ENCODE data around the gene SCART1. TPM values are rescaled to one million over a fixed set of nuclear protein-coding genes. Genes with fewer than 3 reads are reported as not detected.

SCART1 gene
- total and polyA plus RNA-seq, 2 donors (not counting 3 experiments of a cell fraction or from before 2014, with no cell fraction given): 0.90 to 1.0 TPM

GRCh38 chr10:133456041-133456951 is 2.6 kb downstream of the SCART1 start:
- BruUV-seq (replicated peaks): no TSS peak
- no peak overlapping the region for H3K27ac ChIP-seq (ENCODE audit: insufficient read depth, low read depth, low read length)
- dilution Hi-C loops (cut with MboI; ENCODE audit: extremely low pct_ligation_motif_present, low sequenced_read_pairs): no loop called here

GRCh38 chr10:133457100-133457841 is 3.5 kb downstream of the SCART1 start:
- ChIA-PET POLR2A (no interaction called here), CTCF (interaction anchor here (1.1 kb wide), 1 partner anchor 19 kb away, joined by 3 read pairs; no protein-coding TSS in a partner anchor)
- Histone ChIP-seq H4K20me1 (replicated peaks; ENCODE audit: control insufficient read depth, extremely low read depth, insufficient read depth, low read length) (no peaks in the 10 kb centered on the region), H3K9me1 (replicated peaks; ENCODE audit: control insufficient read depth, extremely low read depth, insufficient read depth, low read length) (no peaks in the 10 kb centered on the region), H2AFZ (ENCODE audit: low read depth, low read length) (no peak overlapping the region), H3K79me2 (ENCODE audit: control insufficient read depth, insufficient read depth, low read length) (no peaks in the 10 kb centered on the region), H3K4me3 (replicated peaks in 1 of 3; ENCODE audit: insufficient read depth in 1 of 3, low read depth in 1 of 3, low read length in 3 of 3) (no peak overlapping the region), H3K9ac (replicated peaks; ENCODE audit: extremely low read depth, insufficient read depth, low read length) (no peak overlapping the region), H3K9me3 (replicated peaks; ENCODE audit: control insufficient read depth, insufficient read depth, low read length) (no peaks in the 10 kb centered on the region), H3K4me2 (ENCODE audit: insufficient read depth, low read length) (no peak overlapping the region), H3K27me3 (ENCODE audit: control insufficient read depth in 2 of 2, insufficient read depth in 2 of 2, low read length in 2 of 2) (no peaks in the 10 kb centered on the region), H3K36me3 (ENCODE audit: control insufficient read depth in 2 of 2, extremely low read depth in 1 of 2, insufficient read depth in 2 of 2, low read length in 2 of 2) (no peaks in the 10 kb centered on the region), H3K27ac (ENCODE audit: insufficient read depth, low read depth, low read length) (no peak overlapping the region), H3K4me1 (ENCODE audit: control insufficient read depth, extremely low read depth, insufficient read depth, low read length) (no peaks in the 10 kb centered on the region)
- intact Hi-C loops (cut with micrococcal nuclease) (no loop called here), dilution Hi-C loops (cut with MboI; ENCODE audit: extremely low pct_ligation_motif_present, low sequenced_read_pairs) (no loop called here)
- no peak for DNase-seq (ENCODE audit: low read depth, low spot score)
- FAIRE-seq: no peak
- TF ChIP-seq GATA2 (IDR thresholded peaks at IDR 0.05; ENCODE audit: insufficient read depth, insufficient read length, low read depth, low read length): no peak
- TF ChIP-seq FOS (IDR thresholded peaks at IDR 0.05; ENCODE audit: borderline replicate concordance, insufficient read depth, low read length): no peak
- TF ChIP-seq CTCF (IDR thresholded peaks at IDR 0.05; ENCODE audit: extremely low read depth in 1 of 2, insufficient read depth in 1 of 2, low read depth in 1 of 2, low read length in 2 of 2): no peak
- TF ChIP-seq MYC (IDR thresholded peaks at IDR 0.05; ENCODE audit: low read depth, low read length): no peak
- no peak for TF ChIP-seq POLR2AphosphoS5 (IDR thresholded peaks at IDR 0.05; ENCODE audit: insufficient read depth, low read depth, low read length)
- no peak for TF ChIP-seq JUN (IDR thresholded peaks at IDR 0.05; ENCODE audit: borderline replicate concordance, insufficient read depth, insufficient read length, low read depth)
- TF ChIP-seq EZH2 (IDR thresholded peaks at IDR 0.05; ENCODE audit: borderline replicate concordance, low read depth, low read length, severe bottlenecking): no peak
- no peak for TF ChIP-seq MAX (IDR thresholded peaks at IDR 0.05; ENCODE audit: insufficient read depth, insufficient read length)
- no peak for TF ChIP-seq POLR2A (IDR thresholded peaks at IDR 0.05; ENCODE audit: low read depth, low read length)
- no TSS peak for BruUV-seq (replicated peaks)

More at GRCh38 chr10:133456041-133456951, 2.6 kb downstream of the SCART1 start:
- Histone ChIP-seq H3K36me3 (ENCODE audit: control insufficient read depth in 2 of 2, extremely low read depth in 1 of 2, insufficient read depth in 2 of 2, low read length in 2 of 2) (no peaks in the 10 kb centered on the region), H3K79me2 (ENCODE audit: control insufficient read depth, insufficient read depth, low read length) (no peaks in the 10 kb centered on the region), H2AFZ (ENCODE audit: low read depth, low read length) (no peak overlapping the region), H3K4me3 (replicated peaks in 1 of 3; ENCODE audit: insufficient read depth in 1 of 3, low read depth in 1 of 3, low read length in 3 of 3) (no peak overlapping the region), H3K9me1 (replicated peaks; ENCODE audit: control insufficient read depth, extremely low read depth, insufficient read depth, low read length) (no peaks in the 10 kb centered on the region), H3K4me2 (ENCODE audit: insufficient read depth, low read length) (no peak overlapping the region), H4K20me1 (replicated peaks; ENCODE audit: control insufficient read depth, extremely low read depth, insufficient read depth, low read length) (no peaks in the 10 kb centered on the region), H3K9me3 (replicated peaks; ENCODE audit: control insufficient read depth, insufficient read depth, low read length) (no peaks in the 10 kb centered on the region), H3K27me3 (ENCODE audit: control insufficient read depth in 2 of 2, insufficient read depth in 2 of 2, low read length in 2 of 2) (no peaks in the 10 kb centered on the region), H3K9ac (replicated peaks; ENCODE audit: extremely low read depth, insufficient read depth, low read length) (no peak overlapping the region), H3K4me1 (ENCODE audit: control insufficient read depth, extremely low read depth, insufficient read depth, low read length) (no peaks in the 10 kb centered on the region)
- DNase-seq (ENCODE audit: low read depth, low spot score) (no peak), FAIRE-seq (no peak)
- ChIA-PET CTCF (interaction anchor here (1.1 kb wide), 1 partner anchor 18 kb away, joined by 3 read pairs; no protein-coding TSS in a partner anchor), POLR2A (no interaction called here)
- TF ChIP-seq POLR2AphosphoS5 (IDR thresholded peaks at IDR 0.05; ENCODE audit: insufficient read depth, low read depth, low read length): no peak
- intact Hi-C loops (cut with micrococcal nuclease): no loop called here
